ENCODE data around the gene STX1A. TPM values are rescaled to one million over a fixed set of nuclear protein-coding genes. Genes with fewer than 3 reads are reported as not detected.

The STX1A gene
- total RNA-seq, 1 experiment from 2014 or later = 30.2 TPM

- peak; percentile 100 for DNase-seq (ENCODE audit: low spot score)
These were observed 12.3 kb downstream of the STX1A start for GRCh38 chr7:73707045-73707631.

GRCh38 chr7:73706126-73707044 lies 13.1 kb downstream of the STX1A start:
- peak; percentile 90 for DNase-seq (ENCODE audit: low spot score)

GRCh38 chr7:73705551-73705920 lies 13.9 kb downstream of the STX1A start:
- peak; percentile 71 for DNase-seq (ENCODE audit: low spot score)

- DNase-seq (ENCODE audit: low spot score) = peak; percentile 98
These were observed 14.6 kb downstream of the STX1A start for GRCh38 chr7:73704640-73705550.

- DNase-seq (ENCODE audit: low spot score) = no peak
These were observed 15.5 kb downstream of the STX1A start for GRCh38 chr7:73703757-73704639.

- DNase-seq (ENCODE audit: low spot score) = no peak
These were observed 16.2 kb downstream of the STX1A start for GRCh38 chr7:73703225-73703624.

GRCh38 chr7:73702665-73703064 lies 16.8 kb downstream of the STX1A start:
- no peak for DNase-seq (ENCODE audit: low spot score)

- no peak for DNase-seq (ENCODE audit: low spot score)
These were observed 17.2 kb downstream of the STX1A start for GRCh38 chr7:73702226-73702625.

- DNase-seq (ENCODE audit: low spot score) = peak; percentile 77
These were observed 18.0 kb downstream of the STX1A start for GRCh38 chr7:73701357-73701995.

- DNase-seq (ENCODE audit: low spot score) = no peak
These were observed 18.8 kb downstream of the STX1A start for GRCh38 chr7:73700581-73701134.

- DNase-seq (ENCODE audit: low spot score) = no peak
These were observed 19.4 kb downstream of the STX1A start for GRCh38 chr7:73700069-73700423.

- DNase-seq (ENCODE audit: low spot score) = no peak
These were observed 19.9 kb downstream of the STX1A start for GRCh38 chr7:73699370-73700068.

- no peak for DNase-seq (ENCODE audit: low spot score)
These were observed 21.1 kb downstream of the STX1A start for GRCh38 chr7:73698410-73698809.

- DNase-seq (ENCODE audit: low spot score) = no peak
These were observed 23.1 kb downstream of the STX1A start for GRCh38 chr7:73696372-73696771.

- DNase-seq (ENCODE audit: low spot score) = no peak
These were observed 28.8 kb downstream of the STX1A start for GRCh38 chr7:73690646-73691045.

GRCh38 chr7:73688288-73688687 lies 31.2 kb downstream of the STX1A start:
- no peak for DNase-seq (ENCODE audit: low spot score)

- no peak for DNase-seq (ENCODE audit: low spot score)
These were observed 34.2 kb downstream of the STX1A start for GRCh38 chr7:73685311-73685710.

- no peak for DNase-seq (ENCODE audit: low spot score)
These were observed 35.4 kb downstream of the STX1A start for GRCh38 chr7:73683788-73684693.

Measured in A172 (cell line).